Suprapubic skin (tissue), 4 donors: ENCODE data around the gene LRRC7.

ENCODE experiments used
- EP300 ChIP-seq: sonication (generic); formaldehyde crosslinking; IDR thresholded peaks from one replicate; pipeline ENCODE4 v1.6.1; 2017; ENCODE audit warnings: antibody characterized with exemption
- POLR2A ChIP-seq, 2 donors: fragments of 450-650 bp; IDR thresholded peaks; one replicate each; pipeline ENCODE4 v1.6.1; 2017; ENCODE audit warnings: antibody characterized with exemption in 2 of 2, mild to moderate bottlenecking in 2 of 2, moderate library complexity in 2 of 2
- POLR2AphosphoS5 ChIP-seq, 3 donors: sonication (generic); formaldehyde crosslinking; IDR thresholded peaks; one replicate each; pipeline ENCODE4 v1.6.1; 2017; ENCODE audit warnings: antibody characterized with exemption in 3 of 3
- TF ChIP-seq, protein P1 (sequence below), 2 donors: fragments of 200-600 bp in 1 of 2; fragments of 450-650 bp in 1 of 2; sonication (generic) in 1 of 2; IDR thresholded peaks; one replicate each; pipeline ENCODE4 v1.5.1; 2016 to 2019; ENCODE audit warnings: antibody characterized with exemption in 2 of 2, mild to moderate bottlenecking in 1 of 2, moderate library complexity in 1 of 2

DNA sequence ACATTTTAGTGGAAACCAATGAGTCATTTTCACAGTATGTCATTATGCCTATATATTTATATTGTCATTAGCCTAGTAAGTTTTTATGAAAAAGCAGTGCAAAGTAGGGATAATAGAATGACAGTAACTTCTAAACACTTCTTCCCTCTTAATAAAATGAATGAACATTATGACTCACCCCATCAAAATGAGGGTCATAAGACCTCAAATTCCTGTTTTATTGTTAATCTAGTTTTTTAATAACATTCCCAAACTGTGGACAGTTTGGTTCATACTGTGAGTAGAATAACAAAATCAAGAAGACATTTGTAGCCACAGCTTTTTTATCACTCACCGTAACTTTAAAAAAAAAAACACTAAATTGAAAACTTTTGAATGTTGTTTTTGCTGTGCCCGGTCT is 477.1 kb downstream of the LRRC7 start:
- TF ChIP-seq, protein P1, sequence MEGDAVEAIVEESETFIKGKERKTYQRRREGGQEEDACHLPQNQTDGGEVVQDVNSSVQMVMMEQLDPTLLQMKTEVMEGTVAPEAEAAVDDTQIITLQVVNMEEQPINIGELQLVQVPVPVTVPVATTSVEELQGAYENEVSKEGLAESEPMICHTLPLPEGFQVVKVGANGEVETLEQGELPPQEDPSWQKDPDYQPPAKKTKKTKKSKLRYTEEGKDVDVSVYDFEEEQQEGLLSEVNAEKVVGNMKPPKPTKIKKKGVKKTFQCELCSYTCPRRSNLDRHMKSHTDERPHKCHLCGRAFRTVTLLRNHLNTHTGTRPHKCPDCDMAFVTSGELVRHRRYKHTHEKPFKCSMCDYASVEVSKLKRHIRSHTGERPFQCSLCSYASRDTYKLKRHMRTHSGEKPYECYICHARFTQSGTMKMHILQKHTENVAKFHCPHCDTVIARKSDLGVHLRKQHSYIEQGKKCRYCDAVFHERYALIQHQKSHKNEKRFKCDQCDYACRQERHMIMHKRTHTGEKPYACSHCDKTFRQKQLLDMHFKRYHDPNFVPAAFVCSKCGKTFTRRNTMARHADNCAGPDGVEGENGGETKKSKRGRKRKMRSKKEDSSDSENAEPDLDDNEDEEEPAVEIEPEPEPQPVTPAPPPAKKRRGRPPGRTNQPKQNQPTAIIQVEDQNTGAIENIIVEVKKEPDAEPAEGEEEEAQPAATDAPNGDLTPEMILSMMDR (IDR thresholded peaks at IDR 0.05) = no peak
- no peak for TF ChIP-seq POLR2A (IDR thresholded peaks at IDR 0.05)
- TF ChIP-seq EP300 = no peak
- TF ChIP-seq POLR2AphosphoS5 (IDR thresholded peaks at IDR 0.05) = no peak
